22Rv1 (cell line): ENCODE results near the gene TBX2.

Experiments used
- H3K27ac ChIP-seq: fragments of 450-650 bp; 2 replicates; pipeline ENCODE4 v1.5.1; 2017
- CTCF ChIP-seq: fragments of 450-650 bp; IDR thresholded peaks from 2 replicates; pipeline ENCODE4 v1.5.1; 2017; ENCODE audit warnings: mild to moderate bottlenecking
- ZFX ChIP-seq: fragments of 450-650 bp; IDR thresholded peaks from 2 replicates; pipeline ENCODE4 v1.6.1; 2017; ENCODE audit warnings: antibody characterized with exemption, borderline replicate concordance

The TBX2 gene

GRCh38 chr17:61454381-61455323, 55.0 kb downstream of the TBX2 start:
- no peak for TF ChIP-seq ZFX
- no peak for TF ChIP-seq CTCF
- no peak overlapping the region for H3K27ac ChIP-seq

GRCh38 chr17:61455324-61456060, 55.8 kb downstream of the TBX2 start:
- no peak overlapping the region for H3K27ac ChIP-seq
- TF ChIP-seq ZFX = no peak

- no peak for TF ChIP-seq CTCF
- TF ChIP-seq ZFX = no peak
- H3K27ac ChIP-seq = no peak overlapping the region
Observed at GRCh38 chr17:61456061-61456681, 56.5 kb downstream of the TBX2 start.

- no peak overlapping the region for H3K27ac ChIP-seq
- TF ChIP-seq ZFX (no peak), CTCF (no peak)
Observed at GRCh38 chr17:61456688-61457225, 57.1 kb downstream of the TBX2 start.

GRCh38 chr17:61457226-61457983, 57.8 kb downstream of the TBX2 start:
- TF ChIP-seq CTCF (no peak), ZFX (no peak)
- no peak overlapping the region for H3K27ac ChIP-seq

GRCh38 chr17:61458000-61458399, 58.4 kb downstream of the TBX2 start:
- no peak for TF ChIP-seq CTCF
- no peak for TF ChIP-seq ZFX
- H3K27ac ChIP-seq = no peak overlapping the region
